ENCODE results near the gene DAAM2. TPM values are rescaled to one million over a fixed set of nuclear protein-coding genes. Genes with fewer than 3 reads are reported as not detected.

Gene DAAM2
- total and polyA plus RNA-seq, 9 of the 15 experiments (the other 6 are each of a cell fraction or from before 2014, with no cell fraction given), result 0.01 to 0.07 TPM; not detected in 7

DNA sequence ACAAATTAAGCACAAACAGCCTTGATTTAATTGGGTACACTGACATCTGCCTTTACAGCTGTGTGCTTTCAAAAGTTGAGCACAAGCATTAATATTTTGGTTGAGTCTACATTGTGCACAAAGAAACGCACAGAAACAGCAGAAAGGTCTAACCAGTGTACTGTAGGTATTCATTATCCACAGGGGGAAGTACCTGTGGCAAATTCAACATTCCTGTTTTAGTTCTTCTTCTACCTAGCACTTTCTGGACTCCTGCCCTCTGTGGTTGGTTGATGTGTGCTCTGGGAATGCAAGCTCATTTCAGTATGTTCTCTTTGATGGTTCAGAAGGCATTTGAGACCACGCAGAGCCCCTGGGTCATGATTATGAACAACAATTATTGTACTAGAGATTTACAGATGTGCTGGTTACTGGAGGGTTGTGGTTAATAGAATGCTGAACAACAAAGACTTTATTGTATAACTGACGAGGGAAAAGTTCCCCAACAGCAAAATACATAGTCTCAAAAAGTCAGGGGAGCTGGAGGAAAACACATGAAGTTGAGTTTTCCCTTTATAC is 26.6 kb upstream of the DAAM2 start (continued):
- TF ChIP-seq, protein P1, sequence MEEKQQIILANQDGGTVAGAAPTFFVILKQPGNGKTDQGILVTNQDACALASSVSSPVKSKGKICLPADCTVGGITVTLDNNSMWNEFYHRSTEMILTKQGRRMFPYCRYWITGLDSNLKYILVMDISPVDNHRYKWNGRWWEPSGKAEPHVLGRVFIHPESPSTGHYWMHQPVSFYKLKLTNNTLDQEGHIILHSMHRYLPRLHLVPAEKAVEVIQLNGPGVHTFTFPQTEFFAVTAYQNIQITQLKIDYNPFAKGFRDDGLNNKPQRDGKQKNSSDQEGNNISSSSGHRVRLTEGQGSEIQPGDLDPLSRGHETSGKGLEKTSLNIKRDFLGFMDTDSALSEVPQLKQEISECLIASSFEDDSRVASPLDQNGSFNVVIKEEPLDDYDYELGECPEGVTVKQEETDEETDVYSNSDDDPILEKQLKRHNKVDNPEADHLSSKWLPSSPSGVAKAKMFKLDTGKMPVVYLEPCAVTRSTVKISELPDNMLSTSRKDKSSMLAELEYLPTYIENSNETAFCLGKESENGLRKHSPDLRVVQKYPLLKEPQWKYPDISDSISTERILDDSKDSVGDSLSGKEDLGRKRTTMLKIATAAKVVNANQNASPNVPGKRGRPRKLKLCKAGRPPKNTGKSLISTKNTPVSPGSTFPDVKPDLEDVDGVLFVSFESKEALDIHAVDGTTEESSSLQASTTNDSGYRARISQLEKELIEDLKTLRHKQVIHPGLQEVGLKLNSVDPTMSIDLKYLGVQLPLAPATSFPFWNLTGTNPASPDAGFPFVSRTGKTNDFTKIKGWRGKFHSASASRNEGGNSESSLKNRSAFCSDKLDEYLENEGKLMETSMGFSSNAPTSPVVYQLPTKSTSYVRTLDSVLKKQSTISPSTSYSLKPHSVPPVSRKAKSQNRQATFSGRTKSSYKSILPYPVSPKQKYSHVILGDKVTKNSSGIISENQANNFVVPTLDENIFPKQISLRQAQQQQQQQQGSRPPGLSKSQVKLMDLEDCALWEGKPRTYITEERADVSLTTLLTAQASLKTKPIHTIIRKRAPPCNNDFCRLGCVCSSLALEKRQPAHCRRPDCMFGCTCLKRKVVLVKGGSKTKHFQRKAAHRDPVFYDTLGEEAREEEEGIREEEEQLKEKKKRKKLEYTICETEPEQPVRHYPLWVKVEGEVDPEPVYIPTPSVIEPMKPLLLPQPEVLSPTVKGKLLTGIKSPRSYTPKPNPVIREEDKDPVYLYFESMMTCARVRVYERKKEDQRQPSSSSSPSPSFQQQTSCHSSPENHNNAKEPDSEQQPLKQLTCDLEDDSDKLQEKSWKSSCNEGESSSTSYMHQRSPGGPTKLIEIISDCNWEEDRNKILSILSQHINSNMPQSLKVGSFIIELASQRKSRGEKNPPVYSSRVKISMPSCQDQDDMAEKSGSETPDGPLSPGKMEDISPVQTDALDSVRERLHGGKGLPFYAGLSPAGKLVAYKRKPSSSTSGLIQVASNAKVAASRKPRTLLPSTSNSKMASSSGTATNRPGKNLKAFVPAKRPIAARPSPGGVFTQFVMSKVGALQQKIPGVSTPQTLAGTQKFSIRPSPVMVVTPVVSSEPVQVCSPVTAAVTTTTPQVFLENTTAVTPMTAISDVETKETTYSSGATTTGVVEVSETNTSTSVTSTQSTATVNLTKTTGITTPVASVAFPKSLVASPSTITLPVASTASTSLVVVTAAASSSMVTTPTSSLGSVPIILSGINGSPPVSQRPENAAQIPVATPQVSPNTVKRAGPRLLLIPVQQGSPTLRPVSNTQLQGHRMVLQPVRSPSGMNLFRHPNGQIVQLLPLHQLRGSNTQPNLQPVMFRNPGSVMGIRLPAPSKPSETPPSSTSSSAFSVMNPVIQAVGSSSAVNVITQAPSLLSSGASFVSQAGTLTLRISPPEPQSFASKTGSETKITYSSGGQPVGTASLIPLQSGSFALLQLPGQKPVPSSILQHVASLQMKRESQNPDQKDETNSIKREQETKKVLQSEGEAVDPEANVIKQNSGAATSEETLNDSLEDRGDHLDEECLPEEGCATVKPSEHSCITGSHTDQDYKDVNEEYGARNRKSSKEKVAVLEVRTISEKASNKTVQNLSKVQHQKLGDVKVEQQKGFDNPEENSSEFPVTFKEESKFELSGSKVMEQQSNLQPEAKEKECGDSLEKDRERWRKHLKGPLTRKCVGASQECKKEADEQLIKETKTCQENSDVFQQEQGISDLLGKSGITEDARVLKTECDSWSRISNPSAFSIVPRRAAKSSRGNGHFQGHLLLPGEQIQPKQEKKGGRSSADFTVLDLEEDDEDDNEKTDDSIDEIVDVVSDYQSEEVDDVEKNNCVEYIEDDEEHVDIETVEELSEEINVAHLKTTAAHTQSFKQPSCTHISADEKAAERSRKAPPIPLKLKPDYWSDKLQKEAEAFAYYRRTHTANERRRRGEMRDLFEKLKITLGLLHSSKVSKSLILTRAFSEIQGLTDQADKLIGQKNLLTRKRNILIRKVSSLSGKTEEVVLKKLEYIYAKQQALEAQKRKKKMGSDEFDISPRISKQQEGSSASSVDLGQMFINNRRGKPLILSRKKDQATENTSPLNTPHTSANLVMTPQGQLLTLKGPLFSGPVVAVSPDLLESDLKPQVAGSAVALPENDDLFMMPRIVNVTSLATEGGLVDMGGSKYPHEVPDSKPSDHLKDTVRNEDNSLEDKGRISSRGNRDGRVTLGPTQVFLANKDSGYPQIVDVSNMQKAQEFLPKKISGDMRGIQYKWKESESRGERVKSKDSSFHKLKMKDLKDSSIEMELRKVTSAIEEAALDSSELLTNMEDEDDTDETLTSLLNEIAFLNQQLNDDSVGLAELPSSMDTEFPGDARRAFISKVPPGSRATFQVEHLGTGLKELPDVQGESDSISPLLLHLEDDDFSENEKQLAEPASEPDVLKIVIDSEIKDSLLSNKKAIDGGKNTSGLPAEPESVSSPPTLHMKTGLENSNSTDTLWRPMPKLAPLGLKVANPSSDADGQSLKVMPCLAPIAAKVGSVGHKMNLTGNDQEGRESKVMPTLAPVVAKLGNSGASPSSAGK (IDR thresholded peaks at IDR 0.05), result no peak
